Measurements from ENCODE around the gene DTX3L. TPM values are rescaled to one million over a fixed set of nuclear protein-coding genes. Genes with fewer than 3 reads are reported as not detected.

Gene DTX3L
- total RNA-seq, 1 donor from 2014 or later: 82.2 TPM

- Histone ChIP-seq H3K27ac (no peak overlapping the region), H3K4me3 (no peak overlapping the region), H3K4me1 (peaks cover 15% of the 10 kb centered on the region), H3K36me3 (no peaks in the 10 kb centered on the region), H3K27me3 (ENCODE audit: low read depth) (no peaks in the 10 kb centered on the region), H3K9me3 (peaks cover 16% of the 10 kb centered on the region)
- TF ChIP-seq CTCF (IDR thresholded peaks at IDR 0.05): no peak
- DNase-seq: no peak
- ATAC-seq: no peak
- intact Hi-C loops (cut with DNase I): no loop called here
Observed at GRCh38 chr3:122581622-122582021, 17.5 kb downstream of the DTX3L start.

- no peak for ATAC-seq
- H3K36me3 ChIP-seq: no peaks in the 10 kb centered on the region
- no peak overlapping the region for H3K27ac ChIP-seq
- peaks cover 9% of the 10 kb centered on the region for H3K4me1 ChIP-seq
- no peak overlapping the region for H3K4me3 ChIP-seq
- TF ChIP-seq CTCF (IDR thresholded peaks at IDR 0.05): no peak
- H3K9me3 ChIP-seq: peaks cover 16% of the 10 kb centered on the region
- intact Hi-C loops (cut with DNase I): no loop called here
- no peak for DNase-seq
- H3K27me3 ChIP-seq (ENCODE audit: low read depth): no peaks in the 10 kb centered on the region
Observed at GRCh38 chr3:122582390-122582789, 18.3 kb downstream of the DTX3L start.

- no peak overlapping the region for H3K4me3 ChIP-seq
- ATAC-seq: no peak
- H3K36me3 ChIP-seq: no peaks in the 10 kb centered on the region
- DNase-seq: no peak
- no peak for TF ChIP-seq CTCF (IDR thresholded peaks at IDR 0.05)
- no peaks in the 10 kb centered on the region for H3K27me3 ChIP-seq (ENCODE audit: low read depth)
- H3K9me3 ChIP-seq: peaks cover 16% of the 10 kb centered on the region
- no peaks in the 10 kb centered on the region for H3K4me1 ChIP-seq
- intact Hi-C loops (cut with DNase I): no loop called here
- H3K27ac ChIP-seq: no peak overlapping the region
Observed at GRCh38 chr3:122586098-122586497, 22.0 kb downstream of the DTX3L start.

- no peaks in the 10 kb centered on the region for H3K36me3 ChIP-seq
- TF ChIP-seq CTCF (IDR thresholded peaks at IDR 0.05): no peak
- no peaks in the 10 kb centered on the region for H3K27me3 ChIP-seq (ENCODE audit: low read depth)
- peaks cover 11% of the 10 kb centered on the region for H3K9me3 ChIP-seq
- intact Hi-C loops (cut with DNase I): no loop called here
- no peak overlapping the region for H3K4me3 ChIP-seq
- H3K27ac ChIP-seq: no peak overlapping the region
- DNase-seq (no peak), ATAC-seq (no peak)
- H3K4me1 ChIP-seq: no peaks in the 10 kb centered on the region
Observed at GRCh38 chr3:122586773-122587485, 22.8 kb downstream of the DTX3L start.

- DNase-seq (no peak), ATAC-seq (no peak)
- H3K36me3 ChIP-seq: no peaks in the 10 kb centered on the region
- H3K4me1 ChIP-seq: no peaks in the 10 kb centered on the region
- H3K27me3 ChIP-seq (ENCODE audit: low read depth): no peaks in the 10 kb centered on the region
- intact Hi-C loops (cut with DNase I): no loop called here
- no peak overlapping the region for H3K27ac ChIP-seq
- TF ChIP-seq CTCF (IDR thresholded peaks at IDR 0.05): no peak
- peaks cover 5% of the 10 kb centered on the region for H3K9me3 ChIP-seq
- H3K4me3 ChIP-seq: no peak overlapping the region
Observed at GRCh38 chr3:122587572-122587971, 23.4 kb downstream of the DTX3L start.
